ENCODE results near the gene RITA1. TPM values are rescaled to one million over a fixed set of nuclear protein-coding genes. Genes with fewer than 3 reads are reported as not detected.

Gene RITA1
- total RNA-seq, 1 experiment from 2014 or later, result 71.6 TPM

DNA sequence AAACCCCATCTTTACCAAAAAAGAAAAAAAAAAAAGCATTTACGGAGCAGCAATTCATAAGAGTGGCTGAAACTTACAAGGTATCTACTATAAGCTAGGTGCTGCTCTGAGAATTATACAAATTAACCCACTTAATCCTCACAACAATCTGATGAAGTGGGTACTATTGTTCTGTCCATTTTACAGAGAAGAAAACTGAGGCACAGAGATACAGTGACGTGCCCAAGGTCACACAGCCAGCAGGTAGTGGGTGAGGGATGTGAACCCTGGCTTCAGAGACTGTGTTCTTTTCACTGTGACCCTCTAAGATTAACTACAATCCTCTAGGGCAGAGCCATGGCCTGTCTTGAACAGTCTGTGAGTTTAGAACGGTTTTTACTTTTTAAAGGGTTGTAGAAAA, 3.5 kb upstream of the RITA1 start:
- Histone ChIP-seq H3K9ac (ENCODE audit: low read length) (no peak overlapping the region), H3K4me3 (ENCODE audit: low read length) (no peak overlapping the region), H3K4me1 (ENCODE audit: insufficient read depth, low read length) (peaks cover 20% of the 10 kb centered on the region), H3K9me3 (ENCODE audit: low read length) (no peaks in the 10 kb centered on the region), H3K27me3 (ENCODE audit: low read length) (no peaks in the 10 kb centered on the region), H3K9me2 (replicated peaks; ENCODE audit: low read length) (no peaks in the 10 kb centered on the region), H3K79me2 (ENCODE audit: low read length) (peaks cover 70% of the 10 kb centered on the region), H3K27ac (ENCODE audit: low read length) (no peak overlapping the region), H2AFZ (ENCODE audit: low read length) (no peak overlapping the region), H4K20me1 (ENCODE audit: low read length) (peaks cover 35% of the 10 kb centered on the region), H3F3A (ENCODE audit: low read length, unreplicated experiment) (no peaks in the 10 kb centered on the region), H3K4me2 (ENCODE audit: low read length) (no peak overlapping the region), H3K36me3 (ENCODE audit: low read depth, low read length) (peaks cover 51% of the 10 kb centered on the region)
- intact Hi-C loops (cut with micrococcal nuclease), result no loop called here
- TF ChIP-seq EZH2phosphoT487 (IDR thresholded peaks at IDR 0.05; ENCODE audit: borderline replicate concordance, low read length), result no peak
- TF ChIP-seq, protein P1, sequence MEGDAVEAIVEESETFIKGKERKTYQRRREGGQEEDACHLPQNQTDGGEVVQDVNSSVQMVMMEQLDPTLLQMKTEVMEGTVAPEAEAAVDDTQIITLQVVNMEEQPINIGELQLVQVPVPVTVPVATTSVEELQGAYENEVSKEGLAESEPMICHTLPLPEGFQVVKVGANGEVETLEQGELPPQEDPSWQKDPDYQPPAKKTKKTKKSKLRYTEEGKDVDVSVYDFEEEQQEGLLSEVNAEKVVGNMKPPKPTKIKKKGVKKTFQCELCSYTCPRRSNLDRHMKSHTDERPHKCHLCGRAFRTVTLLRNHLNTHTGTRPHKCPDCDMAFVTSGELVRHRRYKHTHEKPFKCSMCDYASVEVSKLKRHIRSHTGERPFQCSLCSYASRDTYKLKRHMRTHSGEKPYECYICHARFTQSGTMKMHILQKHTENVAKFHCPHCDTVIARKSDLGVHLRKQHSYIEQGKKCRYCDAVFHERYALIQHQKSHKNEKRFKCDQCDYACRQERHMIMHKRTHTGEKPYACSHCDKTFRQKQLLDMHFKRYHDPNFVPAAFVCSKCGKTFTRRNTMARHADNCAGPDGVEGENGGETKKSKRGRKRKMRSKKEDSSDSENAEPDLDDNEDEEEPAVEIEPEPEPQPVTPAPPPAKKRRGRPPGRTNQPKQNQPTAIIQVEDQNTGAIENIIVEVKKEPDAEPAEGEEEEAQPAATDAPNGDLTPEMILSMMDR (conservative IDR thresholded peaks at IDR 0.05; ENCODE audit: low read depth, low read length), result no peak
- no peak for TF ChIP-seq EZH2 (IDR thresholded peaks at IDR 0.05; ENCODE audit: low read length, unreplicated experiment)
- ChIA-PET CTCF (no interaction called here), POLR2A (ENCODE audit: unreplicated experiment) (interaction anchor here (0.6 to 0.7 kb wide), 2 partner anchors 77 to 1340 kb away, joined by 3 to 6 read pairs; partner anchors contain the start of gene MAPKAPK5)
- no peak for ATAC-seq
- no peak for DNase-seq
- BruUV-seq (replicated peaks), result no TSS peak

GRCh38 chr12:113183030-113183589, 2.4 kb upstream of the RITA1 start:
- POLR2A ChIA-PET (ENCODE audit: unreplicated experiment), result no interaction called here
- intact Hi-C loops (cut with micrococcal nuclease), result no loop called here
- CTCF ChIA-PET, result no interaction called here
- no peak overlapping the region for H3K27ac ChIP-seq (ENCODE audit: low read length)
- no peaks in the 10 kb centered on the region for H3F3A ChIP-seq (ENCODE audit: low read length, unreplicated experiment)
- H3K79me2 ChIP-seq (ENCODE audit: low read length), result peaks cover 80% of the 10 kb centered on the region
- peak overlapping the region; percentile 90 for H3K4me2 ChIP-seq (ENCODE audit: low read length)
- H3K9me2 ChIP-seq (replicated peaks; ENCODE audit: low read length), result no peaks in the 10 kb centered on the region
- H4K20me1 ChIP-seq (ENCODE audit: low read length), result peaks cover 38% of the 10 kb centered on the region
- ATAC-seq (no peak), DNase-seq (no peak)
- H3K27me3 ChIP-seq (ENCODE audit: low read length), result no peaks in the 10 kb centered on the region
- H3K36me3 ChIP-seq (ENCODE audit: low read depth, low read length), result peaks cover 39% of the 10 kb centered on the region
- H3K9ac ChIP-seq (ENCODE audit: low read length), result no peak overlapping the region
- no peak overlapping the region for H3K4me3 ChIP-seq (ENCODE audit: low read length)
- no peak overlapping the region for H2AFZ ChIP-seq (ENCODE audit: low read length)
- no peaks in the 10 kb centered on the region for H3K9me3 ChIP-seq (ENCODE audit: low read length)
- BruUV-seq (replicated peaks), result no TSS peak
- peaks cover 24% of the 10 kb centered on the region for H3K4me1 ChIP-seq (ENCODE audit: insufficient read depth, low read length)
- TF ChIP-seq, protein P1 (conservative IDR thresholded peaks at IDR 0.05; ENCODE audit: low read depth, low read length), result no peak
- TF ChIP-seq EZH2 (IDR thresholded peaks at IDR 0.05; ENCODE audit: low read length, unreplicated experiment) (no peak), EZH2phosphoT487 (IDR thresholded peaks at IDR 0.05; ENCODE audit: borderline replicate concordance, low read length) (no peak)

GRCh38 chr12:113184098-113184899, 1.2 kb upstream of the RITA1 start:
- Histone ChIP-seq H3K4me1 (ENCODE audit: insufficient read depth, low read length) (peaks cover 24% of the 10 kb centered on the region), H3F3A (ENCODE audit: low read length, unreplicated experiment) (no peaks in the 10 kb centered on the region), H3K27me3 (ENCODE audit: low read length) (no peaks in the 10 kb centered on the region), H3K9me3 (ENCODE audit: low read length) (no peaks in the 10 kb centered on the region), H3K4me3 (ENCODE audit: low read length) (peak overlapping the region; percentile 95), H3K9ac (ENCODE audit: low read length) (peak overlapping the region; percentile 100), H2AFZ (ENCODE audit: low read length) (peak overlapping the region; percentile 86), H3K27ac (ENCODE audit: low read length) (peak overlapping the region; percentile 91), H3K79me2 (ENCODE audit: low read length) (peaks cover 83% of the 10 kb centered on the region), H4K20me1 (ENCODE audit: low read length) (peaks cover 38% of the 10 kb centered on the region), H3K36me3 (ENCODE audit: low read depth, low read length) (peaks cover 32% of the 10 kb centered on the region), H3K4me2 (ENCODE audit: low read length) (peak overlapping the region; percentile 90), H3K9me2 (replicated peaks; ENCODE audit: low read length) (no peaks in the 10 kb centered on the region)
- ATAC-seq, result peak; percentile 65
- TF ChIP-seq EZH2 (IDR thresholded peaks at IDR 0.05; ENCODE audit: low read length, unreplicated experiment) (no peak), EZH2phosphoT487 (IDR thresholded peaks at IDR 0.05; ENCODE audit: borderline replicate concordance, low read length) (no peak)
- TF ChIP-seq, protein P1 (conservative IDR thresholded peaks at IDR 0.05; ENCODE audit: low read depth, low read length), result no peak
- BruUV-seq (replicated peaks), result no TSS peak
- no peak for DNase-seq
- intact Hi-C loops (cut with micrococcal nuclease), result no loop called here
- CTCF ChIA-PET, result no interaction called here
- POLR2A ChIA-PET (ENCODE audit: unreplicated experiment), result no interaction called here

Data from PC-3 (cell line).